ENCODE results near the gene C18orf32. TPM values are rescaled to one million over a fixed set of nuclear protein-coding genes. Genes with fewer than 3 reads are reported as not detected.

Gene C18orf32
- total RNA-seq, 1 donor from 2014 or later, result 31.6 TPM

DNA sequence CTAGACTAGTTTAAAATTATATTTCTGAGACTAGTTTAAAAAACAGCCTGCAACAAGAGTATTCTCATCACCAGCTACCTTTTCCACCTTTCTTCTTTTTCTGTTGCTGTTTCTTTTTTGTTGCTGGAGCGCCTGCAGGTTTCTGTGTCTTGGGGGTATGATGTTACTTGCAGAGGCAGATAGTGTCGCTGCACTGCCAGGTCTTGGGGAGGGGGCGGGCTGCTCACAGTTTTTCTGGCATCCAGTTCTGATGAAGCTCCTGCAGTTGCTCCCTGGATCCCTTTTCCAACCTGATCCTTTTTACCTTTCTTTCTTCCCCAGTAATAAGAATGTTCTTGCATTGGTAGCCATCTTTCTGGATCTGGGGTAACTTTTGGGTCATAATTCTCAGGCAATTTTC is 8.0 kb upstream of the C18orf32 start:
- peaks cover 40% of the 10 kb centered on the region for H3K4me1 Mint-ChIP-seq

DNA sequence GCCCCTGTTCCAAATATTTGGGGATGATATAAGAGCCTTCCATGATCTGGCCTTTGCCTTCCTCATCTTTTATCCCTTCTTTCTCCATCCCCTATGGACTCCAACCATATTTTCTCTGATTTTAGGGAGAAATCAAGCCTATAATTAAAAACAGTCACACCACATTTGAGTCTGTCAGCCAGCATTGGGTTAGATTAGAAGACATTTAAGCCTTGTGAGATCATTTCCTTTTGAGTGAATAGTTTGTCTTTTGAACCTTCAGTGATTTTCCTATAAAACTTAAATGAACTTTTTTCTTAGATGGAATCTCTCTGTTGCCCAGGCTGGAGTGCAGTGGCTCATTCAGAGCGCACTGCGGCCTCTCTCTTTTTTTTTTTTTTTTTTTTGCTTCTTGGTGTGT is 7.6 kb upstream of the C18orf32 start:
- H3K4me1 Mint-ChIP-seq, result peaks cover 43% of the 10 kb centered on the region
- no peak overlapping the region for H3K4me3 Mint-ChIP-seq
- H3K9me3 Mint-ChIP-seq, result no peaks in the 10 kb centered on the region
- TF ChIP-seq, protein P1, sequence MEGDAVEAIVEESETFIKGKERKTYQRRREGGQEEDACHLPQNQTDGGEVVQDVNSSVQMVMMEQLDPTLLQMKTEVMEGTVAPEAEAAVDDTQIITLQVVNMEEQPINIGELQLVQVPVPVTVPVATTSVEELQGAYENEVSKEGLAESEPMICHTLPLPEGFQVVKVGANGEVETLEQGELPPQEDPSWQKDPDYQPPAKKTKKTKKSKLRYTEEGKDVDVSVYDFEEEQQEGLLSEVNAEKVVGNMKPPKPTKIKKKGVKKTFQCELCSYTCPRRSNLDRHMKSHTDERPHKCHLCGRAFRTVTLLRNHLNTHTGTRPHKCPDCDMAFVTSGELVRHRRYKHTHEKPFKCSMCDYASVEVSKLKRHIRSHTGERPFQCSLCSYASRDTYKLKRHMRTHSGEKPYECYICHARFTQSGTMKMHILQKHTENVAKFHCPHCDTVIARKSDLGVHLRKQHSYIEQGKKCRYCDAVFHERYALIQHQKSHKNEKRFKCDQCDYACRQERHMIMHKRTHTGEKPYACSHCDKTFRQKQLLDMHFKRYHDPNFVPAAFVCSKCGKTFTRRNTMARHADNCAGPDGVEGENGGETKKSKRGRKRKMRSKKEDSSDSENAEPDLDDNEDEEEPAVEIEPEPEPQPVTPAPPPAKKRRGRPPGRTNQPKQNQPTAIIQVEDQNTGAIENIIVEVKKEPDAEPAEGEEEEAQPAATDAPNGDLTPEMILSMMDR (IDR thresholded peaks at IDR 0.05; ENCODE audit: unreplicated experiment), result no peak
- no peak for DNase-seq (ENCODE audit: low spot score in 2 of 2, unreplicated experiment in 2 of 2)
- H3K27ac Mint-ChIP-seq, result peak overlapping the region; percentile 76
- peaks cover 8% of the 10 kb centered on the region for H3K36me3 Mint-ChIP-seq
- no peaks in the 10 kb centered on the region for H3K27me3 Mint-ChIP-seq (ENCODE audit: low read depth)

More for the DNA sequence above, 8.0 kb upstream of the C18orf32 start:
- Mint-ChIP-seq H3K4me3 (no peak overlapping the region), H3K9me3 (no peaks in the 10 kb centered on the region), H3K27me3 (ENCODE audit: low read depth) (no peaks in the 10 kb centered on the region), H3K36me3 (peaks cover 7% of the 10 kb centered on the region), H3K27ac (peak overlapping the region; percentile 63)
- DNase-seq (ENCODE audit: low spot score in 2 of 2, unreplicated experiment in 2 of 2), result no peak
- TF ChIP-seq, protein P1 (IDR thresholded peaks at IDR 0.05; ENCODE audit: unreplicated experiment), result no peak

DNA sequence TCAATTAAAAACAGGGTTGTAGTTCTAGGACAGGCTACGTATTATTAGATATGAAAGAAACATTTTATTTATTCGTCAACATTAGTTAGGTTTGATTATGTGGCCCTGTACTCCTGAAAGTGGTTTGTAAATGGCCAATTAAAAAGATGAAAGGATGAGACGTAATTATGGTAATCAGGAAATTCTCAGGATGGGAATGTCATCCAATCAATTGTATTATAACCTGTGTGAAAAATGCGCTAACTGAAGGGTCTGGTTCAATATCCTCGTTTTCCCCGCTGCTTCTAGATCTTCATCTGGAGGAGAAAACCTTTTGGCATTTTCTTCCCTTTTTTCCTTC is 5.6 kb upstream of the C18orf32 start:
- Mint-ChIP-seq H3K36me3 (peaks cover 20% of the 10 kb centered on the region), H3K27me3 (ENCODE audit: low read depth) (no peaks in the 10 kb centered on the region), H3K4me1 (peaks cover 55% of the 10 kb centered on the region), H3K27ac (peak overlapping the region; percentile 99), H3K4me3 (peak overlapping the region; percentile 99), H3K9me3 (no peaks in the 10 kb centered on the region)
- TF ChIP-seq, protein P1 (IDR thresholded peaks at IDR 0.05; ENCODE audit: unreplicated experiment), result no peak
- no peak for DNase-seq (ENCODE audit: low spot score in 2 of 2, unreplicated experiment in 2 of 2)

DNA sequence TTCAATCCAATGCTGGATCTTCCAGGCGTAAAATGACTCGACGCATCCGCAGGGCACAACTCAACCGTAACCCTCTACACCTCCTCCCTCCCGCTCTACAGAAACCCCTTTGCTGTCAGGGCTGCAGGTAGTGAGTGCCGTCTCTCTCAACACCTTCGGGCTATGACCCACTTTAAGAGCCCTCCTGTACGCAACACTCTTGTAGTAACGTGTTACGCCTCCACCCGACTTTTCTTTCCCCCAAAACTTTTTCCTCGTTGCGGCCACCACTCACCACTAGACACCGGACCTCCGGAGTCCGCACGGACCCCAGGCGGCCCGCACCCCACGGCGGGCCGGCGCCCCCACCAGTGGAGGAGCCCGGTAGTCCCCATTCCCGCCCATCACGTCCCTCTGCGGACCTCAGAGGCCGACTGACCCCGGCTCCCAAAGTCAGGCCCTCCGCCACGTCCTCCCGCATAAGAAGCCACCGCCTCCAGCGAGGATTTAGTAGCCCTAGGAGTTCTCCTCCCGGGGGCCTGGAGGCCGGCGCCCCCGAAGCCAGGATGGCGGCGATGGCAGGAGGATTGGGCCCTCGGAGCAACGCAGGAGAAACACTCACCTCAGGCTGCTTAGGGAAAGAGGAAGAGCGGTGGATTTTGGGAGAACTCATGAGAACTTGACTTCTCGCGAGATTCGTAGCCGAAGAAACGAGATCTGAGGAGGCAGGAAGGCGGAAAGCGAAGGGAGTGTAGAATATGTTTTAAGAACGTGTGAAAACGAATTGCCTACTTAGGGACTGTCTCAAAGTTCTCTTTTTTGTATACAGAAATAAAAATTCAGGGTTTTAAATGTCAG is 5.0 kb upstream of the C18orf32 start, which contains the start of gene RPL17:
Gene RPL17, minus strand, starts transcription at position 609 of the 837 bp plus-strand sequence.
- peak; percentile 64 to 84 for DNase-seq (ENCODE audit: low spot score in 2 of 2, unreplicated experiment in 2 of 2)
- peaks cover 59% of the 10 kb centered on the region for H3K4me1 Mint-ChIP-seq
- no peaks in the 10 kb centered on the region for H3K27me3 Mint-ChIP-seq (ENCODE audit: low read depth)
- peak within 1 kb of the TSS; percentile 99 for H3K4me3 Mint-ChIP-seq
- TF ChIP-seq, protein P1 (IDR thresholded peaks at IDR 0.05; ENCODE audit: unreplicated experiment), result no peak
- H3K36me3 Mint-ChIP-seq, result peaks cover 20% of the 10 kb centered on the region
- H3K9me3 Mint-ChIP-seq, result no peaks in the 10 kb centered on the region
- H3K27ac Mint-ChIP-seq, result peak within 1 kb of the TSS; percentile 99

DNA sequence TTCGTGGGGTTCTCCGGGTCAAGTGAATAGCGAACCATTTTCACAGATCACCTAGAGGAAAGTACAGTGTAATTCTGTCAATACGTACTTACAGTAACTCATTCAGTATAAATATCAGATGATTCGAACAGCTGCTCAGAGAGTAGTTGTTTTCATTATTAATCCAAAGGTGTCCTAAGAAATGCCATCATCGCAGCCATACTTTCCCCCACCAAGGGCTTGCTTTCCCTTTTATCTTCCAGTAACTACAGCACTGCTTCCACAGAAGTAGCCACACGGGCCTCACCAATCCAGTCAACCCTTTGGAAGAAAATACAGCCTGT is 4.5 kb upstream of the C18orf32 start:
- peaks cover 20% of the 10 kb centered on the region for H3K36me3 Mint-ChIP-seq

More for the DNA sequence above, 4.5 kb upstream of the C18orf32 start:
- H3K4me1 Mint-ChIP-seq, result peaks cover 59% of the 10 kb centered on the region
- H3K27ac Mint-ChIP-seq, result peak overlapping the region; percentile 99
- TF ChIP-seq, protein P1 (IDR thresholded peaks at IDR 0.05; ENCODE audit: unreplicated experiment), result no peak
- H3K27me3 Mint-ChIP-seq (ENCODE audit: low read depth), result no peaks in the 10 kb centered on the region
- DNase-seq (ENCODE audit: low spot score in 2 of 2, unreplicated experiment in 2 of 2), result no peak
- H3K4me3 Mint-ChIP-seq, result peak overlapping the region; percentile 99
- no peaks in the 10 kb centered on the region for H3K9me3 Mint-ChIP-seq
